Muscle layer of colon (tissue), 2 donors: ENCODE measurements around the gene S1PR4.
"Not testable (repeated sequence)": the region's sequence is repeated elsewhere in the genome, so short reads cannot be mapped to it uniquely, and the experiment has no call there.

Experiments used
- H3K27ac ChIP-seq: one replicate; pipeline ENCODE4 v1.7.0; 2013; ENCODE audit warnings: low read depth, mild to moderate bottlenecking, low read length, moderate library complexity
- H3K27me3 ChIP-seq, 2 donors: one replicate each; pipeline ENCODE4 v1.7.0; 2013; ENCODE audit warnings: low read length in 2 of 2, mild to moderate bottlenecking in 2 of 2; ENCODE audit not compliant: insufficient read depth in 2 of 2, control insufficient read depth in 1 of 2
- H3K36me3 ChIP-seq: one replicate; pipeline ENCODE4 v1.7.0; 2013; ENCODE audit warnings: mild to moderate bottlenecking, low read length; ENCODE audit not compliant: insufficient read depth
- H3K4me1 ChIP-seq: one replicate; pipeline ENCODE4 v1.7.0; 2013; ENCODE audit warnings: mild to moderate bottlenecking, low read length; ENCODE audit not compliant: insufficient read depth
- H3K4me3 ChIP-seq, 2 donors: one replicate each; pipeline ENCODE4 v1.7.0; 2013; ENCODE audit warnings: low read length in 2 of 2, low read depth in 1 of 2, mild to moderate bottlenecking in 1 of 2, moderate library complexity in 1 of 2
- H3K9ac ChIP-seq: one replicate; pipeline ENCODE4 v1.7.0; 2013; ENCODE audit warnings: low read length
- H3K9me3 ChIP-seq: one replicate; pipeline ENCODE4 v1.7.0; 2013; ENCODE audit warnings: mild to moderate bottlenecking, low read length
- donor health status: abdominal sarcoma.
- donor health status: Adenocarcinoma of cecum.

The S1PR4 gene

GRCh38 chr19:3154447-3154846 is 24.1 kb upstream of the S1PR4 start:
- H3K27ac ChIP-seq, H3K9me3 ChIP-seq, H3K36me3 ChIP-seq, H3K4me3 ChIP-seq, H3K4me1 ChIP-seq, H3K9ac ChIP-seq: not testable (repeated sequence)
- H3K27me3 ChIP-seq = peaks cover 0 to 11% of the 10 kb centered on the region in 2 donors

- no peaks in the 10 kb centered on the region for H3K4me1 ChIP-seq
- no peaks in the 10 kb centered on the region for H3K9me3 ChIP-seq
- no peak overlapping the region for H3K27ac ChIP-seq
- H3K27me3 ChIP-seq = peaks cover 0 to 5% of the 10 kb centered on the region in 2 donors
- H3K9ac ChIP-seq = no peak overlapping the region
- no peak overlapping the region for H3K4me3 ChIP-seq
- H3K36me3 ChIP-seq = no peaks in the 10 kb centered on the region
Observed at GRCh38 chr19:3154957-3155736, 23.4 kb upstream of the S1PR4 start.

GRCh38 chr19:3157096-3157845 is 21.3 kb upstream of the S1PR4 start:
- Histone ChIP-seq H3K27me3 (no peaks in the 10 kb centered on the region), H3K36me3 (no peaks in the 10 kb centered on the region), H3K9me3 (no peaks in the 10 kb centered on the region), H3K4me3 (no peak overlapping the region), H3K9ac (no peak overlapping the region), H3K4me1 (no peaks in the 10 kb centered on the region), H3K27ac (no peak overlapping the region)

- Histone ChIP-seq H3K36me3 (no peaks in the 10 kb centered on the region), H3K4me3 (no peak overlapping the region), H3K27me3 (no peaks in the 10 kb centered on the region), H3K9ac (no peak overlapping the region), H3K4me1 (no peaks in the 10 kb centered on the region), H3K27ac (no peak overlapping the region), H3K9me3 (no peaks in the 10 kb centered on the region)
Observed at GRCh38 chr19:3159565-3159964, 19.0 kb upstream of the S1PR4 start.

- no peaks in the 10 kb centered on the region for H3K4me1 ChIP-seq
- H3K9ac ChIP-seq = no peak overlapping the region
- H3K9me3 ChIP-seq = no peaks in the 10 kb centered on the region
- H3K27ac ChIP-seq = no peak overlapping the region
- H3K36me3 ChIP-seq = no peaks in the 10 kb centered on the region
- H3K4me3 ChIP-seq = no peak overlapping the region
- no peaks in the 10 kb centered on the region for H3K27me3 ChIP-seq
Observed at GRCh38 chr19:3160219-3160618, 18.4 kb upstream of the S1PR4 start.

GRCh38 chr19:3161453-3161852 is 17.1 kb upstream of the S1PR4 start:
- no peaks in the 10 kb centered on the region for H3K36me3 ChIP-seq
- no peak overlapping the region for H3K4me3 ChIP-seq
- H3K9ac ChIP-seq = no peak overlapping the region
- no peaks in the 10 kb centered on the region for H3K9me3 ChIP-seq
- no peaks in the 10 kb centered on the region for H3K27me3 ChIP-seq
- H3K27ac ChIP-seq = no peak overlapping the region
- no peaks in the 10 kb centered on the region for H3K4me1 ChIP-seq

- H3K27me3 ChIP-seq = no peaks in the 10 kb centered on the region
- H3K27ac ChIP-seq = no peak overlapping the region
- no peak overlapping the region for H3K9ac ChIP-seq
- no peak overlapping the region for H3K4me3 ChIP-seq
- no peaks in the 10 kb centered on the region for H3K4me1 ChIP-seq
- H3K36me3 ChIP-seq = no peaks in the 10 kb centered on the region
- H3K9me3 ChIP-seq = no peaks in the 10 kb centered on the region
Observed at GRCh38 chr19:3162418-3163229, 15.9 kb upstream of the S1PR4 start.

GRCh38 chr19:3163230-3163886 is 15.2 kb upstream of the S1PR4 start:
- H3K9ac ChIP-seq = no peak overlapping the region
- H3K9me3 ChIP-seq = no peaks in the 10 kb centered on the region
- H3K27me3 ChIP-seq = no peaks in the 10 kb centered on the region
- H3K36me3 ChIP-seq = no peaks in the 10 kb centered on the region
- H3K4me1 ChIP-seq = no peaks in the 10 kb centered on the region
- no peak overlapping the region for H3K27ac ChIP-seq
- no peak overlapping the region for H3K4me3 ChIP-seq

GRCh38 chr19:3163943-3164342 is 14.6 kb upstream of the S1PR4 start:
- Histone ChIP-seq H3K27me3 (no peaks in the 10 kb centered on the region), H3K36me3 (no peaks in the 10 kb centered on the region), H3K9ac (no peak overlapping the region), H3K9me3 (no peaks in the 10 kb centered on the region), H3K27ac (no peak overlapping the region), H3K4me1 (no peaks in the 10 kb centered on the region), H3K4me3 (no peak overlapping the region)

- Histone ChIP-seq H3K27ac (no peak overlapping the region), H3K4me3 (no peak overlapping the region), H3K36me3 (no peaks in the 10 kb centered on the region), H3K9ac (no peak overlapping the region), H3K9me3 (no peaks in the 10 kb centered on the region), H3K27me3 (no peaks in the 10 kb centered on the region), H3K4me1 (no peaks in the 10 kb centered on the region)
Observed at GRCh38 chr19:3167533-3168272, 10.9 kb upstream of the S1PR4 start.
